HG02642 (cell line): ENCODE data around the gene CDK14.

Experiments
- ATAC-seq: cut with Tn5 transposase; IDR thresholded peaks from one replicate; pipeline ENCODE4 v1.9.1; 2021; ENCODE audit warnings: mild to moderate bottlenecking; ENCODE audit not compliant: unreplicated experiment, poor library complexity

The CDK14 gene

DNA sequence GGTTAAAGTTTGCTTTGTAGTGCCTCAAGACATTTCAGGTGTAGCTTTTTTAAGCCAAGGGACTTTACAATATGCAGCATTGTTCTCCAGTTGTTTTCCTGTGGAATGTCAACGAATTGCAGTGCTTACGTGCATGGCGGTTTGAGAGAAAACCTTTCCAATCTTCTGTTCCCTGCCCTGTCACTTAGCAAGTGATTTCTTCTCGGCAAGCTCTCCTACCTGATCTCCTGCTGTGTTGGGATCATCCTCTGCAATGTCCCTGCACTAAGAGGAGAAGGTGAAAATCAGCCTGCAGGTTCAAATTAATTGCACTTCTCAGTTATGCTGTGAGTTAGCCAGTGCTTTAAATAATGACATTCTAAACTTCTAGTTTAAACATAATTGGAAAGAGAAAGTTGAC is 470.5 kb downstream of the CDK14 start:
- no peak for ATAC-seq

DNA sequence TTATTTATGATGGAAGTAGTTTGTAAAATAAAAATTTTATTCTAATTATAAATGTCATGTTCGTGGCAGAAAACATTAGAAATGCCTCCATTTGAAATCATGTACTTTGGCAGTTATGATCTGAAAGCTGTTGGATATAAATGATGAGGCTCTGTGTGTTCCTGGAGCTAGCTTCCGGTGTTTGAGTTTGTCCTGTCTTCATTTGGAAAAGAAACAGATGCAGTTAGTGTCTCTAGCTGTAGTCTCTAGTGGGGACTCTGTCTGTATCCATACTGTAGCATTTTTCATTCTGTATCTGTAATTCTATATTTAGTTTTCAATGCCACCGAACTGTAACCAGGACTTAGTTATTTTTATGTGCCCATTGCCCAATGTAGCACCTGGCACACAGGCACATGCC is 471.1 kb downstream of the CDK14 start:
- ATAC-seq = no peak

DNA sequence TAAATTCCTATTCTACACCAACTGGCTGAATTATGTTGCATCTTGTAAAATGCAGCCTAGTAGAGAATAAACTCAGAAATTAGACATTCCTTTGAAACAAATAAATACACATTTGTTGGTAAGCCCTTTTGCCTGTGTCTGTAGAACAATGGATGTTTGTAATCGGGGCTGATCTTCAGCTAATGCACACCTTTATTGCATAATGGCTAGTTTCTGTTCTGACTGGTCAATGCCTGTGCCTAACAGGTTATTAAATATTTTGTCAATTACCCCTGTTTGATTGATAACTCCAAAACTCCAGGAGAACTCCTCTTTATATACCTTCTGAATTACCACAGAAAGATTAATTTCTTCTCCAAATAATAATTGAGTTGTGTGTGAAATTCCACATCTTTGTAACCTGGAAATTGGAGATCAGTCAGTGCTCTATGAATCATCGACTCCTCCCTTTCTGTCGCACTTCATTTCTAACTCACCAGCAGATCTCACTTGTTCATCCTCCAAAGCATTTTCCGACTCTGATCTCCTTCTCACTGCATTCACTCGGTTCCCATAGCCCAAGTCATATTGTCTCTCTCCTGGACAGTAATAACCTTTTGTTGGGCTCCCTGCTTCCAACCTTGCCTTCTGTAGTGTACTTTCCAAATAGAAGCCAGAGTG is 472.1 kb downstream of the CDK14 start:
- ATAC-seq = no peak

DNA sequence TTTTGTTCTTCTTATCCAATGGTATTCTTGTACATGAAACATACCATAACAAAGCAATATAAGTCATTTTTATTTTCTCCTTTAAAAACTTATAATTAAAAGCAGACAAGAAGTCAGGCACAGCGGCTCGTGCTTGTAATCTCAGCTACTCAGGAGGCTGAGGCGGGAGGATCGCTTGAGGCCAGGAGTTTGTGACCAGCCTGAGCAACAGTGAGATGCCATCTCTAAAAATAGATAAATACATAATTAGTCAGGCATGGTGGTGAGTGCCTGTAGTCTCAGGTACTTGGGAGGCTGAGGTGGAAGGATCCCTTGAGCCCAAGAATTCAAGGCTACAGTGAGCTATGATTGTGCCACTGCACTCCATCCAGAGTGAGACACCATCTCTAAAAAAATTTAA is 473.0 kb downstream of the CDK14 start:
- no peak for ATAC-seq

DNA sequence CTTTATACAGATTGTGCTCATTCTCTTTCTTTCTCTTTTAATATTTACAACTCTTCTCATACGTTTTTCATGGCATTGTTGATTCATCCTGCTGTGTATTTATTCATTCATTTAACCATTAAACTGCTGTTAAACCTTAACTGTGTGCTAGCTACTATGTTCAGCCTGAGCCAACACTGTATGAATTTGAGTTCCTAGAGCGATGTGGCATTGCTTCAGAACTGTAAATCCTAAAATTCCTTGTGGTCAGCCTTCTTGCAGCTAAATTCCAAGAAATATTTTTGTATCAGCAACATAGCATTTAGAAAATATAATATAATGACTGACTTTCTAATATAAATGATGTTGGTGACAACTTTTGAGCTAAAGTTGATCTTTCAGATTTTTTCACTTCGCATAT is 483.4 kb downstream of the CDK14 start:
- ATAC-seq = no peak

DNA sequence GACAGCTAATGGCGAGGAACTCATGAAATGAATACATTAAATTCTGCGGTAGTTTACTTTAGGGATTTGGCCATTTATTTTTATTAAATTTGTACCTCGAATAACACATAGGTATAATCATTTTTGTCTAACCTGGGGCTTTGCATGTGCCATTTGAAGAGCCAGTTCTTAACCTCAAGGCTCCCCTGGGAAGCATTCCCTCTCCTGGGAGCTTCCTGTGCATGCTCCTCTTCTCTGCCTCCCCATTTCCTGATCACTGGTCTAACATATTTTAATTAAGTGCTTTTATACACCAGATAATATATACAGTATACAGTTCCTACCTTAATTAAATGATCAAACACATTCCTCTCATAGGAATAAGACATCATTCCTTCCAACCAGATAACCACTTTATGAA is 484.2 kb downstream of the CDK14 start:
- ATAC-seq = no peak

DNA sequence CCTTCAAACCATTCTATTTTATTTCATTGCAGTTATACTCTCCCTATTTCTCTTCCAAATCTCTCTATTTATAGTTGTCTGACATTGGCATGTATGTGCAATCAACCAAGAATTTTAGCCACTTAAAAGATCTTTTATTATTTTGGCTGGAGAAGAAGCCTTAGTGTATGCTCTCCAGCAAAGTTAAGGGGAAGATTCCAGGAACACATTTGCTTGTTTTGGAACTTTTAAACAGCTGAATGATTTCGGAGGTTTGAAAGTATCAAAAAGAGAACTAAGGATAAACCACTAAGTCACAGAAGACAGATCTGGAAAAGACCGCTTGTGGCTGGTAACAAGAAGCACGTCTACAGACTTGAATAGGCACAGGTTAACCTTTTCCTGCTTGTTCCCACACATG is 485.9 kb downstream of the CDK14 start:
- no peak for ATAC-seq

DNA sequence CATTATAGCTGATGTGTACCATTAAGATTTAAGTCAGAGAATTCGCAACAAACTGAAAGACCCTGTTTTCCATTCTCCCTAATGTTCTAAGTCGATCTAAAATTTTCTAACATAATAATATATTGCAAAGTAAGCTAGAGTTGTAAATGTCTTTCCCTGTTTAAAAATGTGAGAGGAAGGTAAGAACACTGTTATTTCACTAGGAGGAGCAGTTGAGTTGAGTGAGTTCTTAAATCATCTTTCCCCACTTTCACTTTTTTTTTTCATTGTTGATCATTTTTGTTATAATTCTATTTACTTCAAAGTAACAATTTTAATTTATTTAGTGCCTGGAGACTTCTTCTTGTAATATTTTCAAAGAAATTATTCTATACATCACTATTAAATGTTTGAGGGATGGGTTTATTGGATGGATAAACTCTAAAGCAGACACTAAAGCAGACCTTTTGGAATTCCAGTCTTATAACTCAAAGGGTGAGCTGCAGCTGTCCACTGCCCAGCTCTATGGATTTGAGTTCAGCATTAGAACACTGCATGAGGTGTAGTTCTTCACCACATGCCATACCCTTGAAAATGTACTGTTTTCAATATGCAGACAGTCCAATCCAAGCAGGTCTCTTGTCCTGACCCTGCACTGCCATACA is 486.9 kb downstream of the CDK14 start:
- no peak for ATAC-seq

DNA sequence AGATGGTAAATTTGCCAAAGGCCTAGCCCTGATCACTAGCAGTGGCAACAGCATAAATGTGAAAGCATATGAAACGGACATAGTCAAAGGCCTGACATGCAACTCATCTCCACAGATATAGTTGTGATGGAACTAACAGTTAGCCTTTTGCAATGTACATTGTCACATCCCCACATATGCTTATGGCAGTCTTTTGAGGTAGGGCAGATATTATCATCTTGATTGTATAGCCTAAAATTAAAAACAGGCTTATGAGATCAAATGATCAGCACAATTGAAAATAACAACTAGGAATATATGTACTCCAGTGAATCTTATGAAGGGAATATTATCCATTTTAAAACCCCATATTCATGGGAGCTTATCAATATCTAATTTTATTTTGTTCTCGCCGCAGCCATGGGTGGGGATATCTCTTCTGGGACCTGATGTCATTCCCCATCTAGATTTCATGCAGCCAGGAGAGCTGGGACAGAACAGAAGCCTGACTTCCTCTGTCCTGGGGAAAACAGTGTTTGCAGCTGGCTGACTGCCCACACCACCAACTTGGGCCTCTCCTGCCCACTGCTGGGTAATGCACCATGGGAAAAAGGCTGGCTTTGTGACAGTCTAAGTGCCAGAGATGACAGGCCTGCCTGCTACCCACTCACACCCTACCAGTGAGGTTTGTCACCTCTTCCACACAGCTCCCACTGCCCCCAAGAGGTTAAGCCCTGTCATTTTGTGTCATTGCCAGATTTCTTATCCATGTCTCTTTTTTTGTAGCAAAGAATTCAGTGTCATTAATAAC is 487.9 kb downstream of the CDK14 start:
- ATAC-seq = no peak

DNA sequence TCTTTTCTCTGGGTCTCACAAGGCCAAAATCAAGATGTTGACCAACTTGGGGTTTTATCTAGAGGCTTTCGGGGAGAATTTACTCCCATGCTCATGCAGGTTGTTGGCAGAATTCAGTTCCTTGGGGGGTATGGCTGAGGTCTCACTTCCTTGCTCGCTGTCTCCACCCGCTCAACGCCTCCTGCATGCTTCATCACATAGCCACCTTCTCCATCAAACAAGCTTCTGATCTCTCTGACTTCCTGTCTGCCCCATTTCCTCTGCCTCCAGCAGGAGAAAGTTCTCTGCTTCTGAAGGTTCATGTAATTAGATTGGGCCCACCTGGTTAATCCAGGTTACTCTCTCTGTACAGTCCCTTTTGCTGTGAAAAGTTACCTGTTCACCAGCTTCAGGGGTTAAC is 489.1 kb downstream of the CDK14 start:
- no peak for ATAC-seq

DNA sequence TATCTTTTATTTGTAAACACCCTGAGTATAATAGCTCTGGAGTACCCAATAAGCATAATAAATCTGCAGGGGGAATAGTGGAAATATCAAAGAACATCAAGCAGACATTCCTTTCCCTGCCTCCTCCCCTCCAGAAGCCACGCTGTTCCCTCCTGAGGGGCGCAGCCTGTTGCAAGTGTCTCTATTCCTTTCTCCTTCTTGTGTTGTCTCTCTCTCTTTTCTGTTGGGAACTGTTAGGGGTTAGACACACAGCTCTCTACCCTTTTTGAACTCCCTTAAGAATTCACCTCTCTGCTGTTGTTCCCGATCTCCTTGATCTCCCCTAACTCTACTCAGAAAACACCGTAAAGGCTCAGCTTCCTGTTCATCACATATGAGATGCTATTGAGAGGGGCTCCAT is 490.1 kb downstream of the CDK14 start:
- ATAC-seq = no peak

DNA sequence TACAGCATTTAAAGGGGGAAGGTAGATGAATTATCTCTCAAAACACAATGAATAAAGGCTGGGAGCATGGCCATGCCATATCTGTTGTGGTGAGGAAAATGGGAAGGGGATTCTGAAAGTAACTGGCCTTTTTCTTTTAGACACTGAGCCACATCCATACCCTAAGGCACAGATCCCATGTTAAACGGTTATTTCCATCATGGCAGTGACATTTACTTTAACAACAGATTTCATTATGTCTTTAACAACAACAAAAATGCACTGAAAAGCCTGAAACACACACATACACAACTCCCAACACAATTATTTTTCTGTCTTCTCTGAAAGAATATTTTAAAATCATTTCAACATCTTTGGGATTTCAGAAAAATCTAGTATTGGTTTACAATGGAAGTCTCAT is 492.0 kb downstream of the CDK14 start:
- ATAC-seq = no peak

DNA sequence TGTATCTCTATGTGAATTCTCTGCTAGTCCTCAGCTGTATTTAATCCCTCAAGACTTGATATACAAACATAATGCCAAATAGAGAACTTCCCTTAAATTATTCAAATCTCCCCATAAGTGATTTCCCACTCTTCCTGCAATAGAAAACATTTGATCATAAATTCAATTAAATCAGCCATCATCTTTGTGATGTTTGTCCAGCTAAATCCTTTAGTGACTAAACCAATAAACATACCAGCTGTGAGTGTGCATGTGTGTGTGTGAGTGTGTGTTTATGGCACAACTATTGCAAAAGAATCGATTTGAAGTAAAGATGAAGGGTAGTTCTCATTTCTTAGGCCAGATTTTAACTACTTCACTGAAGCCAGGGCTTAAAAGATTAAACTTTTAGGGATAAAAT is 492.6 kb downstream of the CDK14 start:
- no peak for ATAC-seq

DNA sequence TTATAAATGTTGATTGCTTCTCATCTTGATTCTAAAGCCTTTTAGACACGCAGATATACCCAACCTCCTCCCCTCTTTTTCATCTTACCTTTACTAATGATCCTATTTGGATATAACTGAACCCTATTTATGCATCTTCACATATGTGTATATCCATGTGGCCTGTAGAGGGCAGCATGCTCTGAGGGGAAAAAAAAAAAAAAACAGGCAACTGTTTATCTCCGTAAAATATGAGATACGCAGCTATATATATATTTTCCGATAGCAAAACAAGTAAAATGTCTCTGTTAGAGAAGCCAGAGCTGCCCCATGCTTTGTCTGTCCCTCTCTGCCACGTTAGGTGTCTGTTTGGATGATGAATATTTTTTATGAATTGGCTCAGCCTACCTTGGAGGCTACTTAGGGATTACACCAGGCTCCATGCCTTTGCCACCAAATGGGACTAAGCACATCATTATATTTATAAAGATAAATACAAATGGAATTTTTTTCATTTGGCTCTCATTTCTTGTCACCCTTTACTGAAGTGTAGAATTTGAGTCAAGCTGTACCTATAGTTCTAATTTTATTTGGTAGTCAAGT is 493.4 kb downstream of the CDK14 start:
- peak; percentile 71 for ATAC-seq

DNA sequence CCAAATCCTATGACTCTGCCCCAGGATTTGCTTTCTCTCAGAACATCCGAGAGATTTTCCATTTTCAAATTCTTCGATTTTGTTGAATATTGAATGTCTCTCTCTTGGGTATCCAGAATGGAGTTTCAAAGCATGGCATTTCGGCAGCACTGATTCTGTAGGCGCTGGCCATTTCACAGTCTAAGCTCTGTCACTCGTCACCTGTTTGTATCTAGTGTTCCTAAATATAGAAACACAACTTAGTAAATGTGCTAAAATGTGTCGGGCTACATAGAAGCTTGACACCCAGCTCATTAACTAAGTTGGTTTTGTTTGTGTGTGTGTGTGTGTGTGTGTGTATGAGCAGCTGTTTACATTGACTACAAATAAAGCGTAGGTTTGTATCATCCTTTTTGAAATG is 494.6 kb downstream of the CDK14 start:
- ATAC-seq = no peak

DNA sequence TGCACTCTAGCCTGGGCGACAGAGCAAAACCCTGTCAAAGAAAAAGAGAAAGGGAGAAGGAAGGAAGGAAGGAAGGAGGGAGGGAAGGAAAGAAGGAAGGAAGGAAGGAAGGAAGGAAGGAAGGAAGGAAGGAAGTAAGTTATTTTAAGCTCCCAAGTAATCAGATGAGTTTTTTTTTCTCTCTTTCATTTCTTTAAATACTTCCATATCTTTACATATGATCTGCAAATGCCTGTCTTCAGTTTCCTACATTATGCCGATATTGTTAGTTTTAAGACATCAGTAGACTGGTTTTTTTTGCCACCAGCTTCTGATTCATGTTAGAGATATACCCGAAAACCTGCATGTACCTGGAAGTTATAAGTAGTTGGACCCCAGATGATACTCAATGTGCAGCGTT is 495.5 kb downstream of the CDK14 start:
- no peak for ATAC-seq

DNA sequence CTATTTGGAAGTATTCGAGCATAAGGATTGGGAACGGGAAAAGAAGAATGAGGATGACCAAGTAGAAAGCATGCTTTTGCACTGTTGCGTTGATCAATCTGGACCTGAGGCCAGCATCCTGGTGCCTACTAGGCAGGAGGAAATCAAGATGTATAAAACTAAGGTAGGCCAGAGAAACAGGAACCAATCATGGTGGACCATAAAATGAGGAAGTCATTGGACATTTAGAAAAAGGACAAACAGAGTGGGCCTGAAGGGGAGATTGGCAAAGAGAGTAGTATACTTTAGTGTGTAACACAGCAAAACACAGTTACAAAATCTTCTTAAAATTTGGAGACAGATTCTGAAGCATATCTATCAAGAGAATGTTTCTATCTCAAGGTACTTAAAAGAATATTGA is 497.1 kb downstream of the CDK14 start:
- no peak for ATAC-seq

DNA sequence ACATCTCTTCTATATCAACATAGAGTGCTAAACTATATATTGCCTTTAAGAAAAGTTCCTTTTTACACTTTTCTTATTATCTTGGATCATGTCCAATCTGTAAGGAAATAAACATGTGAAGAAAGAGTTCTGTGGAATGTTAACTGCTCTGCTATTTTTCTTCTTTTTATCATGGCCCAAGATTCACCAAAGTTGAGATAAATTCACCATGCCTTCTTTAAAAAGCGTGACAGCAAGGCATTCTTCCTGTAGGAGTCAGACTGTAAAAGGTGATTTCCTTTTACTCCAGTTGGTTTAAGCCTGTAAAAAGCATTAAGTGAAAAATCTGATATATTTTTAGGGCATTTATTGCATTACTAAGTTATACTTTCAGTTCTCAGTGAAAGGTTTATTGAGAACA is 502.4 kb downstream of the CDK14 start:
- ATAC-seq = no peak

DNA sequence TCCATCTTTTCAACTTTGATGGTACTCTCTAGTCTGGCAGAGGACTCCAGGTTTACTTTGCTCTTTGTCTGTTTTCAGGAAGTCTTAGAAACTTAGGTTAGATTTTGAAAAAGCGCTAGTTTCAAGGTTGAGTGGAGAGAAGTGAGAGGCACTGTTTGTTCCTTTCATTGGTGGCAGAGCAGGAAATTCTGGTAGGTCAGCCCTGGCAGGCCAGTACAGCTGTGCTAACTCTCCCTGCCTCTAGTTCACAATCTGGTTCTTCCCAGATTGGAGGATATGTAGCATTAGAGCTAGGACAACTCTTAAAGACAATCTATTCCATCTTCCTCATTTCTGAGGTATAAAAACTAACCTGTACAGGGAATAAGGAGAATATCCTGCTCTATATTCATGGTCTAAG is 507.2 kb downstream of the CDK14 start:
- ATAC-seq = no peak

DNA sequence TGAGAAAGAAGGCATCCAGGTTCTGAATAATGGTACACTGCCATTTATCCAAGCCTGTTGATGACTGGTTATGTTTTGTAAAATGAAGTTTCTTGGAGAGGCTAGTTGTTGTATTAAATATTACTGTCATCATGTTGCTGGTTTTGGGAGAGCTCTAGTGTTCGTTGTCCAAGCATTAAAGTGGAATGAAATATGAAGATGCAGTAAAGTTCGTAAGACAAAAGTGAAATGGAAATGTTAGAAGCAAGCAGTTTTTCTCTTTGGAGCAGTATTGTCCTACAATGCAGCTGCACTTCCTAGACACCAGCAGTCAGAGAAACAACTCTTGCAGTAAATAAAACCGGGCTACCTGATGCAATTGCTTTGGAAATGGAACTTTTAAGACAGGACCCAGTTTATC is 511.3 kb downstream of the CDK14 start:
- no peak for ATAC-seq

DNA sequence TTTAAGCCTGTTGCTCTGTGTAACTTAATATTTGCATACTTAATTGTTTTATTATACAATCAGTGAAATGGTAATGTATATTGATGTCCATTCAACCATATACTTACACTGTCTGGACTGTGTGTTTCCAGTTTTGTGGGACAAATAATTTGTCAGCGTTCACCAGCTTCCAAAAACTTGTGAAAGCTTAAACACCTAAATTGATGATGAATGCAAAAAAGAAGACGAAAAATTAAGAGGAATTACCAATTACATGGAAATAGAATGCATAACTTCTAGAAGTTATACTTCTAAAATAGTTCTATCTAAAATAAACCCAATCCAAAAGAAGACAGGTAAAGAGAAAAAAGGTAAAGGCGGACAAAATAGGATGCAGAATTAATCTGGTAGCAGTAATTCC is 513.1 kb downstream of the CDK14 start:
- ATAC-seq = no peak
